ENCODE measurements around the gene NBEA.
A peak's percentile ranks its signal among the peaks of the same experiment; 100 is the strongest.

The NBEA gene

GRCh38 chr13:35704331-35704730 is 762.3 kb downstream of the NBEA start:
- H3K4me3 ChIP-seq: no peak overlapping the region
- H3K27ac ChIP-seq: no peak overlapping the region

- Histone ChIP-seq H3K4me3 (no peak overlapping the region), H3K27ac (no peak overlapping the region)
These were observed 764.2 kb downstream of the NBEA start for GRCh38 chr13:35706281-35706680.

DNA sequence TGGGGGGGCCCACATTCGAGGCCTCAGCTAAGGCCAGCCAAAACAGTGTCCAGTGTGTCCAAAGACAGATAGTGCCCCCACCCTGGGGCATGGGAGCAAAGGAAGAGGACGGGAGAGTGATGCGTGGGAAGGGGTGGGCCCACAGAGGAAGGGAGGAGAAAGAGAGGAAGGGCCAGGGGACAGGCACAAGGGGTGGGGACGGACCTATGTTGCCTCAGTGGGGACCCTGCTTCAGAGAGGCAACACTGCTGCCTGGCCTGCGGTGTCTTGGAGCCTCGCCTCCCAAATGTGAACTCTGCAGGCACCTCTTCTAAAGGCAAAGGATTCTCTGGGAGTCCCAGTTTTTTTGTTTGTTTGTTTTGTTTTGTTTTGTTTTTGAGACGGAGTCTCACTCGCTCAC is 764.7 kb downstream of the NBEA start:
- Histone ChIP-seq H3K27ac (no peak overlapping the region), H3K4me3 (no peak overlapping the region)

DNA sequence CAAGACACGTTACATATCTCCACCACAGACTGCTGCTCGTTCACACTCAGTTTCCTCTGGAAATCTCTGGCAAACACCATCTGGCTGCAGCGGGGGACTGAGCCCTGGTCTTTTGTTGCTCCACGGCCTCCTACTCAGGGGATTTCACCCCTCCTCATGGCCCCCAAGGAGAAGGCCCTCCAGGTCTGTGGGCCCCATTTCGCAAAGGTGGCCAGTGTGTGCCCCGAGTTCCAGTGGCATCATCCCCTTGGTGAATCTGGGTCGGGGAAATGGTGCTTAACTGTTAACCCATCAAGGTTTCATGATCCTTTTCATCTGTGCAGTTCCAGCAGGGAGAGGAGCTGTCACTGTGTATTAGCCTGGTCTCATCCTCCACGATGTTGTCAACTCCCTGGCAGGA is 769.8 kb downstream of the NBEA start:
- H3K4me3 ChIP-seq: no peak overlapping the region
- H3K27ac ChIP-seq: no peak overlapping the region

DNA sequence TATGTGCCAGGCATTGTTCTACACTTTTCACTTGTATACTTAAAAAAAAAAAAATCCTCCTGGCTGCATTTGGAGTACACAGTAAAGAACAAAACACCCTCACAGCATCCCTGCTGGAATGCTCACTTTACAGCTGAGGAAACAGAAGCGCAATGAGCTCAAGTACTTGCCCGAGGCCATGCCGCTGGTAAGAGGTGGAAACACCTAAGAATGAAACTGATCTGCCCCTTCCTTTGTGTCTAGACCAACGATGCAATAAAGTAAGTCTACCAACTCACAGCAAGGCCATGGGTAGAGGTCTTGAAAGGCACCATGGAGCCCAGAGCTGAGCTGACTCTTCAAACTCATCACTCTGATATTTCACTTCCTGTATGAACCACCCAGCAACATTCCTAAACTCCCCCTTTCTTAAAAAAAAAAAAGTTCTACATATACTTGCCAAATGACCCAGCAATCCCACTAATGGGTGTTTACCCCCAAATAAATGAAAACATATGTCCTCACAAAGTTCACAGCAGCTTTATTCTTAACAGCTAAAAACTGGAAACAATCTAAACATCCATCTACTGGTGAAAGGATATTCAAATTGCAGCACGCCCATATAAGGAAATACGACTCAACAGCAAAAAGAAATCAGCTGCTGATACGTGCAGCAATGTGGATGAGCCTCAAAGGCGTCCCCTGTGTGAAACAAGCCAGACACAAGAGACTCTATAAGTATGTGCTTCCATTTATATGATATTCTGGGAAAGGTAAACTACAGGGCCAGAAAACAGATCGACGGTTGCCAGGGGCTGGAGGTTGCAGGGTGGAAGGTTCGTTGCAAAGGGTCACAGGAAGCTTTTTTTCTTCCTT is 771.1 kb downstream of the NBEA start:
- Histone ChIP-seq H3K27ac (peak overlapping the region in 1 of 21 experiments; percentile 3), H3K4me3 (no peak overlapping the region)

DNA sequence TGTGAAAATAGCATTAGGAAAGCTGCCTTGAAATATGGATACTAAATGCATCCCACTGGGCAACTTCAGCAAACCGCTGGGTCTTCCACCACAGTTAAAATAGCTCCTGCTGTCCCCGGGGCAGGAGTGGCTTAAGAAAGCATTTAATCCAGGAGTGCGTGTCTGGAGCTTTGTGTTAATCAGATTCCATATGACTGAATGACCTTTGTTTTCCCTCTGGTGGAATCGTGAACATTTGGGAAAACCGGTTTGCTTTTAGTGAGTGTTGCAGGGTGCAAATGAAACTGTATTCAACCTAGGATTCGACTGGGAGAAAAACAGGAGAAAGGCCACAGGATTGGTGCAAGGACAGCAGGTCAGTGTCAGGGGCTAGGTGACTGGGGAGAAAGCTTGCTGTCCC is 772.1 kb downstream of the NBEA start:
- Histone ChIP-seq H3K4me3 (no peak overlapping the region), H3K27ac (no peak overlapping the region)

GRCh38 chr13:35714588-35715377 is 772.7 kb downstream of the NBEA start:
- H3K27ac ChIP-seq: no peak overlapping the region
- no peak overlapping the region for H3K4me3 ChIP-seq

DNA sequence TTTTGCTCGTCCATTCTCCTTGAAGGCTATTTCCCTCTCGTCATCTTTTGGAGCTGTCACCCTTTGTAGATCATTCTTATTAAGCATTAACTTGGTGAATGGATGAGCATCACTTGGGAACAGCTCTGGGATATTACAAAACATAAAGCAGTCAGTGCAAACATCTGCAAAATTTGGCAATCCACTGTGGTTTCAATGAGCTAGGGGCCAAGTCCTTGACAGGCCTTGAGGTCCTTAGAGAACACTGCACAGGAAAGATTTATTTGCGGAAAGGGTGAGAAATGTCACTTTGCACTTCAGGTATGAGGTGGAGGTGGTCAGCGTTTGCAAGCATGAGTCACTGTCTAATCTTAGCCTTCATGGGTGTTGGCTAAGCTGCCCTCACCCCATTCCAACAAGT is 774.1 kb downstream of the NBEA start:
- H3K27ac ChIP-seq: no peak overlapping the region

DNA sequence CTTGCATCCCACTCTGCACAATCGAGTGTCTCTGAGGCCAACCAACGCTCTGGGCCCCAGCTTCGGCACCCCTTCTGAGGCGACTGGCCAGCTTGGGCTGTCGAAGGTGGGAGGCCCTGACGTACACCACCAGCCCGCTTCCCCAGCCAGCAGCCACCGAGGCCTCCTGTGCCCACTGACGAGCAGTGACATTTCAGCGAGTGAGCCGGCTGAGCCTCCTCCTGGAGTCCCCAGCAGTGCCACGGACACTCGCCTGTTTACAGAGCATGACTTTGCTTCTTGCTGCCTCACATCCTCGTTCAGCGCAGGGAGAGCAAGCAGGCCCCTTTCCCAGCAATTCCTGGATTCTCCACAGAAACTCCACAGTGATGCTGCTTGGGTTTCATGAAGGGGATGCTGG is 774.7 kb downstream of the NBEA start:
- Histone ChIP-seq H3K4me3 (no peak overlapping the region), H3K27ac (no peak overlapping the region)

More for the DNA sequence above, 774.1 kb downstream of the NBEA start:
- H3K4me3 ChIP-seq: no peak overlapping the region

- Histone ChIP-seq H3K27ac (no peak overlapping the region), H3K4me3 (no peak overlapping the region)
These were observed 776.0 kb downstream of the NBEA start for GRCh38 chr13:35718084-35718483.

DNA sequence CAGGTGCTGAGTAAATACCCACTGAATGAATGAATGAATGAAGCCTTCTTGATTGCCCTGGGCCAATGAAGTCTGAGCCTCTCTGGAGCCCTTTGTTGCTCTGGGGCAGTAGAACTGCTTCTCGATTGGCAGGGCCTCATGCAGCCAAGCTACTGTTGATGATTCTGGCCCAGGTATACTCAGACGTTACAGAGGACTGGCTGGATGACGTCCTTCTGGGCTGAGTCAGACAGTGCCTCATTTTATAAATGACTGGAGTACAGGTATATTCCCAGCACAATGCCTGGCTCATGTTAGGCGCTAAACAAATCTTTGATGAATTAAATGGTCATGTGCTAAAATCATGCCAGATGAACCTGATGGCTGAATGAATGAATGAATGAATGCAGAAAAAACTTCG is 778.2 kb downstream of the NBEA start:
- Histone ChIP-seq H3K4me3 (no peak overlapping the region), H3K27ac (no peak overlapping the region)

- Histone ChIP-seq H3K27ac (no peak overlapping the region), H3K4me3 (no peak overlapping the region)
These were observed 778.9 kb downstream of the NBEA start for GRCh38 chr13:35720690-35721554.
